K562 (cell line): ENCODE results near the gene GMDS. TPM values are rescaled to one million over a fixed set of nuclear protein-coding genes. Genes with fewer than 3 reads are reported as not detected.

ENCODE experiments used
- ATAC-seq: fragments of 200-7000 bp; cut with Tn5 transposase; 3 replicates; pipeline ENCODE4 v1.9.1; 2020; ENCODE audit warnings: moderate library complexity
- BruUV-seq: library from RNA; stranded (reverse); fragments of 400-500 nt; replicated peaks from 2 replicates; lab custom pipeline; 2021; lab: Mats Ljungman, UMichigan
- CTCF ChIA-PET: fragments of 300-600 bp; formaldehyde crosslinking; extraction: SDS; loops from one replicate; lab custom pipeline; 2021; ENCODE audit warnings: low intra/inter-chr PET ratio; lab: Yijun Ruan, JAX
- POLR2A ChIA-PET: fragments of 300-600, 350-650 bp; sonication (Branson Sonifier 250); formaldehyde crosslinking; extraction: SDS; loops from one replicate; lab custom pipeline; 2021; ENCODE audit warnings: antibody characterized with exemption, inconsistent platforms; lab: Yijun Ruan, JAX
- DNase-seq, 4 experiments: peaks; one replicate each; pipeline versions ENCODE4 v3.0.0 to v3.0.0-alpha.2; 2011 to 2018; ENCODE audit warnings: low spot score in 3 of 4, mixed read lengths in 3 of 4; ENCODE audit errors: extremely low read depth in 1 of 4
- FAIRE-seq: peaks from 2 replicates; lab custom pipeline; 2011; peaks lifted over from hg19 to GRCh38; lab: Jason Lieb, UNC
- H2AFZ ChIP-seq: 2 replicates; pipeline ENCODE4 v1.6.0; 2011; ENCODE audit warnings: low read depth, low read length, control low read depth, inconsistent platforms
- H3K27ac ChIP-seq: fragments of 200-600 bp; 3 replicates; pipeline ENCODE4 v1.8.0; 2011; ENCODE audit warnings: low read depth, mild to moderate bottlenecking, control low read depth, inconsistent platforms, low read length, moderate library complexity, mixed read lengths; ENCODE audit errors: extremely low read depth
- H3K27me3 ChIP-seq, 2 experiments: fragments of 300-600 bp in 1 of 2; 2 replicates in 1 of 2; 3 replicates in 1 of 2; pipeline versions ENCODE4 v1.6.0 to v1.8.0; 2011; ENCODE audit warnings: inconsistent platforms in 2 of 2, low read length in 2 of 2, mild to moderate bottlenecking in 1 of 2, mixed read lengths in 1 of 2, moderate library complexity in 1 of 2; ENCODE audit not compliant: control insufficient read depth in 2 of 2, insufficient read depth in 2 of 2
- H3K36me3 ChIP-seq: fragments of 300-600 bp; 3 replicates; pipeline ENCODE4 v1.8.0; 2011; ENCODE audit warnings: mild to moderate bottlenecking, low read length, inconsistent platforms; ENCODE audit not compliant: control insufficient read depth, insufficient read depth
- H3K4me1 ChIP-seq, 2 experiments: fragments of 200-600 bp in 1 of 2; replicated peaks in 1 of 2; 2 replicates in 1 of 2; 3 replicates in 1 of 2; pipeline versions ENCODE4 v1.5.1 to v1.8.0; 2011; ENCODE audit warnings: inconsistent platforms in 2 of 2, low read length in 2 of 2, mild to moderate bottlenecking in 1 of 2, mixed read lengths in 1 of 2, moderate library complexity in 1 of 2; ENCODE audit not compliant: control insufficient read depth in 2 of 2, insufficient read depth in 2 of 2
- H3K4me2 ChIP-seq: 2 replicates; pipeline ENCODE4 v1.6.1; 2011; ENCODE audit warnings: low read length, control low read depth, inconsistent platforms, mixed read lengths; ENCODE audit not compliant: insufficient read depth
- H3K4me3 ChIP-seq: fragments of 200-600 bp; sonication (generic), shearing (Covaris generic); 2 replicates; pipeline ENCODE4 v1.5.1; 2016; ENCODE audit warnings: control low read depth, inconsistent platforms
- H3K79me2 ChIP-seq: fragments of 200-600 bp; 3 replicates; pipeline ENCODE4 v1.8.0; 2011; ENCODE audit warnings: low read length, inconsistent platforms; ENCODE audit not compliant: control insufficient read depth, insufficient read depth
- H3K9ac ChIP-seq, 2 experiments: 2 replicates each; pipeline versions ENCODE4 v1.6.0 to v1.6.1; 2011; ENCODE audit warnings: low read depth in 2 of 2, low read length in 2 of 2, control low read depth in 1 of 2, inconsistent platforms in 1 of 2, mild to moderate bottlenecking in 1 of 2, mixed read lengths in 1 of 2; ENCODE audit not compliant: insufficient read depth in 1 of 2
- H3K9me1 ChIP-seq: one replicate; pipeline ENCODE4 v1.6.0; 2011; ENCODE audit warnings: inconsistent platforms, mild to moderate bottlenecking, low read length, moderate library complexity; ENCODE audit not compliant: control insufficient read depth, insufficient read depth
- H3K9me3 ChIP-seq: replicated peaks from 2 replicates; pipeline ENCODE4 v1.5.1; 2011; ENCODE audit warnings: low read depth, low read length, inconsistent platforms; ENCODE audit not compliant: control insufficient read depth, insufficient read depth
- H4K20me1 ChIP-seq: replicated peaks from 2 replicates; pipeline ENCODE4 v1.6.1; 2011; ENCODE audit warnings: low read length, inconsistent platforms, mixed read lengths; ENCODE audit not compliant: control insufficient read depth, insufficient read depth
- BRF2 ChIP-seq: IDR thresholded peaks from 3 replicates; pipeline ENCODE4 v1.6.1; 2011; ENCODE audit warnings: borderline replicate concordance, mild to moderate bottlenecking; ENCODE audit not compliant: insufficient read length, insufficient read depth
- CREB3L1 ChIP-seq: fragments of 450-650 bp; IDR thresholded peaks from 2 replicates; pipeline ENCODE4 v1.6.1; 2014; ENCODE audit warnings: low read depth, mild to moderate bottlenecking, moderate library complexity, borderline replicate concordance
- FOXK1 ChIP-seq: sonication (generic); formaldehyde crosslinking; IDR thresholded peaks from 2 replicates; pipeline ENCODE4 v1.8.0; 2022; ENCODE audit warnings: missing genetic modification reagents, mild to moderate bottlenecking, borderline replicate concordance
- GATAD2B ChIP-seq: fragments of 450-650 bp; IDR thresholded peaks from 2 replicates; pipeline ENCODE4 v1.6.1; 2017; ENCODE audit warnings: mild to moderate bottlenecking, borderline replicate concordance
- HMGXB4 ChIP-seq: sonication (generic); formaldehyde crosslinking; IDR thresholded peaks from 2 replicates; pipeline ENCODE4 v1.8.1; 2023; ENCODE audit warnings: mild to moderate bottlenecking, missing genetic modification reagents
- NR0B1 ChIP-seq: fragments of 450-650 bp; IDR thresholded peaks from one replicate; pipeline ENCODE4 v1.6.1; 2018; ENCODE audit warnings: mild to moderate bottlenecking, moderate library complexity; ENCODE audit not compliant: partially characterized antibody
- RBM34 ChIP-seq: fragments of 200-400 bp; formaldehyde crosslinking; IDR thresholded peaks from 2 replicates; pipeline ENCODE4 v1.6.1; 2018; ENCODE audit warnings: low read length, borderline replicate concordance; ENCODE audit not compliant: insufficient read depth
- TSHZ1 ChIP-seq: fragments of 250-450 bp; sonication (Bioruptor Pico); IDR thresholded peaks from 2 replicates; pipeline ENCODE4 v1.4.0; 2020; ENCODE audit warnings: mild to moderate bottlenecking, moderate library complexity
- WGBS: fragments of 100-300 bp; shearing (Covaris generic); methylation state at CpG from one replicate; pipeline ENCODE4 v1.1.6; 2016; ENCODE audit warnings: low coverage, mixed read lengths; ENCODE audit not compliant: insufficient coverage; ENCODE audit errors: missing lambda C conversion rate; 5-methylcytosine and 5-hydroxymethylcytosine counted together
- in situ Hi-C: fragments of 300-500 bp; cut with MboI; formaldehyde crosslinking; loops from 4 replicates; pipeline ENCODE4 v1.15.0; 2018; ENCODE audit warnings: inconsistent platforms, mixed read lengths
- intact Hi-C: fragments of 100-400 bp; cut with micrococcal nuclease; formaldehyde crosslinking; loops from 2 replicates; pipeline ENCODE4 v1.14.2; 2022
- polyA plus RNA-seq, 8 experiments: library from polyadenylated mRNA; depleted of rRNA in 4 of 8; stranded (reverse) in 5 of 8; unstranded in 3 of 8; fragments of >200 nt; fragmentation: Nextera tagmentation in 2 of 8; fragmentation: Illumina TruSeq in 1 of 8; extraction: Ambion mirVana in 2 of 8; extraction: Trizol in 1 of 8; gene quantifications; 2 replicates each; pipeline versions ENCODE4 v1.2.1 to v1.2.3, GENCODE V29; 2011 to 2014; ENCODE audit warnings: inconsistent platforms in 1 of 8, missing spikeins in 1 of 8
- total RNA-seq, 7 experiments: library from RNA; depleted of rRNA in 6 of 7; stranded (reverse); fragments of >200 nt in 6 of 7; fragmentation: Illumina TruSeq in 2 of 7; extraction: Trizol in 2 of 7; gene quantifications; 2 replicates each; pipeline versions ENCODE4 v1.2.1 to v1.2.3, GENCODE V29; 2011 to 2021; ENCODE audit warnings: low replicate concordance in 1 of 7

Gene GMDS
- total and polyA plus RNA-seq, 9 of the 15 experiments (the other 6 are each of a cell fraction or from before 2014, with no cell fraction given): 0.48 to 31.8 (median 13.4) TPM

- TF ChIP-seq RBM34: no peak
- TF ChIP-seq BRF2: no peak
- TF ChIP-seq FOXK1 (CRISPR knock-in tag): no peak
- TF ChIP-seq, all 486 proteins: peak for 0
Measured at GRCh38 chr6:1579096-1579495, 666.3 kb downstream of the GMDS start (continued).

- Histone ChIP-seq H3K9me1 (no peaks in the 10 kb centered on the region), H3K4me3 (no peak overlapping the region), H2AFZ (no peak overlapping the region), H3K9me3 (no peaks in the 10 kb centered on the region), H4K20me1 (no peaks in the 10 kb centered on the region), H3K9ac (no peak overlapping the region), H3K4me1 (no peaks in the 10 kb centered on the region), H3K4me2 (no peak overlapping the region), H3K36me3 (no peaks in the 10 kb centered on the region), H3K27me3 (peaks cover 33 to 65% of the 10 kb centered on the region in 2 experiments; a peak in 4 of 5 replicates), H3K79me2 (no peaks in the 10 kb centered on the region), H3K27ac (no peak overlapping the region)
- ChIA-PET POLR2A (interaction anchor here (0.6 to 1.3 kb wide), 2 partner anchors 16 to 420 kb away, joined by 3 to 6 read pairs; no protein-coding TSS in a partner anchor), CTCF (interaction anchor here (0.7 kb wide), 1 partner anchor 303 kb away, joined by 3 read pairs; no protein-coding TSS in a partner anchor)
- intact Hi-C loops: no loop called here
- no peak for FAIRE-seq
- WGBS: 7% methylated on average over 19 of the region's 19 CpGs
- in situ Hi-C loops: no loop called here
- ATAC-seq: no peak
- BruUV-seq: no TSS peak
- DNase-seq: no peak
- TF ChIP-seq HMGXB4 (CRISPR knock-in tag) (no peak), TSHZ1 (CRISPR knock-in tag) (no peak), GATAD2B (no peak), NR0B1 (no peak), CREB3L1 (no peak)
Measured at GRCh38 chr6:1577896-1578745, 667.3 kb downstream of the GMDS start.
